HG02678 (cell line): ENCODE results near the gene PCSK5.
"Not testable (repeated sequence)": the region's sequence is repeated elsewhere in the genome, so short reads cannot be mapped to it uniquely, and the experiment has no call there.

Experiments
- ATAC-seq: cut with Tn5 transposase; IDR thresholded peaks from one replicate; pipeline ENCODE4 v1.9.1; 2021; ENCODE audit warnings: mild to moderate bottlenecking, moderate library complexity; ENCODE audit not compliant: unreplicated experiment

Gene PCSK5

GRCh38 chr9:76044266-76044819, 153.9 kb downstream of the PCSK5 start:
- no peak for ATAC-seq

GRCh38 chr9:76045221-76045620, 154.7 kb downstream of the PCSK5 start:
- no peak for ATAC-seq

GRCh38 chr9:76049341-76049740, 158.9 kb downstream of the PCSK5 start:
- no peak for ATAC-seq

- ATAC-seq: no peak
Observed at GRCh38 chr9:76067696-76068095, 177.2 kb downstream of the PCSK5 start.

GRCh38 chr9:76077537-76077936, 187.1 kb downstream of the PCSK5 start:
- no peak for ATAC-seq

GRCh38 chr9:76081281-76081680, 190.8 kb downstream of the PCSK5 start:
- not testable (repeated sequence) for ATAC-seq

GRCh38 chr9:76082057-76082456, 191.6 kb downstream of the PCSK5 start:
- ATAC-seq: no peak

- ATAC-seq: no peak
Observed at GRCh38 chr9:76085596-76085995, 195.1 kb downstream of the PCSK5 start.

- no peak for ATAC-seq
Observed at GRCh38 chr9:76086539-76086938, 196.1 kb downstream of the PCSK5 start.

- ATAC-seq: no peak
Observed at GRCh38 chr9:76087976-76088375, 197.5 kb downstream of the PCSK5 start.

- ATAC-seq: no peak
Observed at GRCh38 chr9:76090330-76090729, 199.9 kb downstream of the PCSK5 start.

- ATAC-seq: no peak
Observed at GRCh38 chr9:76090909-76091308, 200.4 kb downstream of the PCSK5 start.

GRCh38 chr9:76092572-76092971, 202.1 kb downstream of the PCSK5 start:
- ATAC-seq: no peak

- ATAC-seq: no peak
Observed at GRCh38 chr9:76095585-76095984, 205.1 kb downstream of the PCSK5 start.

GRCh38 chr9:76099516-76099915, 209.0 kb downstream of the PCSK5 start:
- no peak for ATAC-seq

- no peak for ATAC-seq
Observed at GRCh38 chr9:76101075-76101474, 210.6 kb downstream of the PCSK5 start.

- ATAC-seq: no peak
Observed at GRCh38 chr9:76101491-76101890, 211.0 kb downstream of the PCSK5 start.

- ATAC-seq: no peak
Observed at GRCh38 chr9:76101947-76102346, 211.5 kb downstream of the PCSK5 start.

- no peak for ATAC-seq
Observed at GRCh38 chr9:76103531-76104315, 213.2 kb downstream of the PCSK5 start.

GRCh38 chr9:76107482-76107881, 217.0 kb downstream of the PCSK5 start:
- no peak for ATAC-seq

GRCh38 chr9:76109953-76110352, 219.5 kb downstream of the PCSK5 start:
- no peak for ATAC-seq

- no peak for ATAC-seq
Observed at GRCh38 chr9:76112151-76112550, 221.7 kb downstream of the PCSK5 start.

- no peak for ATAC-seq
Observed at GRCh38 chr9:76114144-76114543, 223.7 kb downstream of the PCSK5 start.
